GM10248 (cell line): Measurements from ENCODE around the gene ERP44.

Source experiments
- CTCF ChIA-PET: fragments of 300-600 bp; sonication (Branson Sonifier 250); formaldehyde crosslinking; extraction: SDS; loops from one replicate; lab custom pipeline; 2021; ENCODE audit warnings: antibody characterized with exemption; lab: Yijun Ruan, JAX
- POLR2A ChIA-PET: fragments of 350-650 bp; sonication (Branson Sonifier 250); formaldehyde crosslinking; extraction: SDS; loops from one replicate; lab custom pipeline; 2020; ENCODE audit warnings: antibody characterized with exemption; lab: Yijun Ruan, JAX
- DNase-seq: peaks from one replicate; pipeline ENCODE4 v3.0.0; 2012; ENCODE audit errors: extremely low spot score
- TF ChIP-seq, protein P1 (sequence below): IDR thresholded peaks from 2 replicates; pipeline ENCODE4 v1.5.1; 2012; ENCODE audit warnings: mild to moderate bottlenecking, low read depth; ENCODE audit errors: extremely low read depth, missing control alignments, control extremely low read depth

ERP44 gene

GRCh38 chr9:99931155-99931840, 167.5 kb downstream of the ERP44 start:
- ChIA-PET CTCF (interaction anchor here (0.9 to 2.1 kb wide), 6 partner anchors 11 to 25 kb away, joined by 3 to 5 read pairs (median 3); partner anchors contain the start of gene STX17), POLR2A (no interaction called here)
- no peak for DNase-seq
- TF ChIP-seq, protein P1, sequence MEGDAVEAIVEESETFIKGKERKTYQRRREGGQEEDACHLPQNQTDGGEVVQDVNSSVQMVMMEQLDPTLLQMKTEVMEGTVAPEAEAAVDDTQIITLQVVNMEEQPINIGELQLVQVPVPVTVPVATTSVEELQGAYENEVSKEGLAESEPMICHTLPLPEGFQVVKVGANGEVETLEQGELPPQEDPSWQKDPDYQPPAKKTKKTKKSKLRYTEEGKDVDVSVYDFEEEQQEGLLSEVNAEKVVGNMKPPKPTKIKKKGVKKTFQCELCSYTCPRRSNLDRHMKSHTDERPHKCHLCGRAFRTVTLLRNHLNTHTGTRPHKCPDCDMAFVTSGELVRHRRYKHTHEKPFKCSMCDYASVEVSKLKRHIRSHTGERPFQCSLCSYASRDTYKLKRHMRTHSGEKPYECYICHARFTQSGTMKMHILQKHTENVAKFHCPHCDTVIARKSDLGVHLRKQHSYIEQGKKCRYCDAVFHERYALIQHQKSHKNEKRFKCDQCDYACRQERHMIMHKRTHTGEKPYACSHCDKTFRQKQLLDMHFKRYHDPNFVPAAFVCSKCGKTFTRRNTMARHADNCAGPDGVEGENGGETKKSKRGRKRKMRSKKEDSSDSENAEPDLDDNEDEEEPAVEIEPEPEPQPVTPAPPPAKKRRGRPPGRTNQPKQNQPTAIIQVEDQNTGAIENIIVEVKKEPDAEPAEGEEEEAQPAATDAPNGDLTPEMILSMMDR: no peak

DNA sequence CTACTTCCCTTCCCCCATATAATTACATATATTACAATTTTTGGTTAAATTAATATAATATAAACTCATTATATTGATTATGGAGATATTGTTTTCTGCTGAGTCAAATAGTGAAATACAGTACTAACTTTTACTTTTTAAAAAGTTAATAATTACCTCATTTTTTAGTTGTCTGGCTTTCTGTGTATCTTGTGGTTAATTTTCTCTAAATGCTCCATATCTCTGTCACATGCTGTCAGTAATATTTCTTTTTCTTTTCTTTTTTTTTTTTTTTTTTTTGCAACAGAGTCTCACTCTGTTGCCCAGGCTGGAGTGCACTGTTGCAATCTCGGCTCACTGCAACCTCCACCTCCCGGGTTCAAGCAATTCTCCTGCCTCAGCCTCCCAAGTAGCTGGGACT, 169.1 kb downstream of the ERP44 start:
- ChIA-PET CTCF (interaction anchor here (1.1 to 2.1 kb wide), 3 partner anchors 13 to 18 kb away, joined by 3 to 5 read pairs (median 3); no protein-coding TSS in a partner anchor), POLR2A (no interaction called here)
- TF ChIP-seq, protein P1: no peak
- no peak for DNase-seq
